ENCODE results near the gene CYB5D1.

The CYB5D1 gene

DNA sequence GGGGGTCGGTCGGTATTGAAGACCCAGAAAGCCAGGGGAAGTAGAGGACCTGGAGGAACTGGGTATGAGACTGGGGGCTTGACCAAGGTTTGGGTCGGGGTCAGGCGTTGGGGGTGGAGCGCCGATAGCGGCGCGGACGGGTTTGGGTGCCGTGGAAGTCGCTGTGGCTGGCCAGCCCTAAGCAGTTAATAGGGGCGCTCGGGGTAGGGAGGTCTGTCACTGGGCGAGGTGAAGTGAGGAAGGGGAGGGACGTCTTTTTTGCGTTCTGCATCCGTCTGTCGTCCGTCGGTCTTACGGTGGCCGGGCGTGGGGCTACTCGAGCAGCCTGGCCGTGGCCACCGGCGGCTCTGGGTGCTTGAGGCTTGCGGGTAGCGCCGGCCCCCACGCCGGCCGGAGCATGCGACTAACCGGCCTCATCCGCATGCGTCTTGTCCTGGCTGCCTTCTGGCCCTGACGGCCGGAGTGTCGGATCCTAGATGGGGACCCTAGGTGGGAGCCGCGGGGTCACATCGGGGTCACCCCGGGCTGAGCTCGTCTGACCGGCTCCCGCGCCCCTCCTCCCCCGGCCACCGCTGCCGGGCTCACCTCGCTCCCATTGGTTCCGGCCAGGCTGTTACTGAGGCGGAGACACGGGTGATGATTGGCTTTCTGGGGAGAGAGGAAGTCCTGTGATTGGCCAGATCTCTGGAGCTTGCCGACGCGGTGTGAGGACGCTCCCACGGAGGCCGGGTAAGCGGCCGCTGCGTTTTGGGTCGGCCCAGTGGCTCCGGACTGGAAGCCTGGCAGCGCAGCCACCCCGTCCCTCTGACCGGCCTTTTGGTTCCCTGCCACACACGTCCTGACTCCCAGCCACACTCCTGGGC, 13.3 kb upstream of the CYB5D1 start:
- peak; percentile 61 for DNase-seq (ENCODE audit: low read depth)

DNA sequence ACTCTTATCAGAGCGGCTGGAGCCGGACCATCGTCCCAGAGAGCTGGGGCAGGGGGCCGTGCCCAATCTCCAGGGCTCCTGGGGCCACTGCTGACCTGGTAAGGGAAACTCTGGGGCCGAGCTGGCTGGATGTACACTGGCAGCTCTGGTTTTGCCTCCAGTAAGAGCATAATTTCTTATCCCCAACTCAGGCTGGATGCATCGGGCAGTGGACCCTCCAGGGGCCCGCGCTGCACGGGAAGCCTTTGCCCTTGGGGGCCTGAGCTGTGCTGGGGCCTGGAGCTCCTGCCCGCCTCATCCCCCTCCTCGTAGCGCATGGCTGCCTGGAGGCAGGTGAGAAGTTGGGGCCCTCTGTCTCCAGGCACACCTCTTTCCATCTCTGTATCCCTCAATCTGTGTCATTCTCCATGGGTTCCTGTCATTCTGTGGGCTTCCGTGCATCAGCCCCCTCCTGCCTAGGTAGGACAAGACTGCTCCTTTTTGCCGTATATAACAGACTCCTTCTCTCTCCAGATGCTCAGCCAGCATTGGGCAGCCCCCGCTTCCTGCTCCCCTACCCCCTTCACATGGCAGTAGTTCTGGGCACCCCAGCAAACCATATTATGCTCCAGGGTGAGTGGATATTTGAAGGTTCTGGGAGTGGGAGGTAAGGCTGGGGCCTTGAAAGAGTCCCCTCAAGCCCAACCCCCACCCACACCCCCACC, 12.3 kb upstream of the CYB5D1 start:
- no peak for DNase-seq (ENCODE audit: low read depth)

DNA sequence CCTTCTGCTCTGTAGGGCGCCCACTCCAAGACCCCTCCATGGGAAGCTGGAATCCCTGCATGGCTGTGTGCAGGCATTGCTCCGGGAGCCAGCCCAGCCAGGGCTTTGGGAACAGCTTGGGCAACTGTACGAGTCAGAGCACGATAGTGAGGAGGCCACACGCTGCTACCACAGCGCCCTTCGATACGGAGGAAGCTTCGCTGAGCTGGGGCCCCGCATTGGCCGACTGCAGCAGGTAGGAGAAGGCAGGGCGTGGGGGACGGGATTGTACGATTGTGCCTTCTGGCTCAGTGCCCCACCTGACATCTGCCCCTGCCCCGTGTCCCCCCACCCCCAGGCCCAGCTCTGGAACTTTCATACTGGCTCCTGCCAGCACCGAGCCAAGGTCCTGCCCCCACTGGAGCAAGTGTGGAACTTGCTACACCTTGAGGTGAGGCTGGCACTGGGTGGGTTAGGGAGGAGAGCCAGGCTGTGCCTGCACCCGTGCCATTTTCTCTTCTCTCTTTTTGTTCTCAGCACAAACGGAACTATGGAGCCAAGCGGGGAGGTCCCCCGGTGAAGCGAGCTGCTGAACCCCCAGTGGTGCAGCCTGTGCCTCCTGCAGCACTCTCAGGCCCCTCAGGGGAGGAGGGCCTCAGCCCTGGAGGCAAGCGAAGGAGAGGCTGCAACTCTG, 11.6 kb upstream of the CYB5D1 start:
- DNase-seq (ENCODE audit: low read depth), result no peak

DNA sequence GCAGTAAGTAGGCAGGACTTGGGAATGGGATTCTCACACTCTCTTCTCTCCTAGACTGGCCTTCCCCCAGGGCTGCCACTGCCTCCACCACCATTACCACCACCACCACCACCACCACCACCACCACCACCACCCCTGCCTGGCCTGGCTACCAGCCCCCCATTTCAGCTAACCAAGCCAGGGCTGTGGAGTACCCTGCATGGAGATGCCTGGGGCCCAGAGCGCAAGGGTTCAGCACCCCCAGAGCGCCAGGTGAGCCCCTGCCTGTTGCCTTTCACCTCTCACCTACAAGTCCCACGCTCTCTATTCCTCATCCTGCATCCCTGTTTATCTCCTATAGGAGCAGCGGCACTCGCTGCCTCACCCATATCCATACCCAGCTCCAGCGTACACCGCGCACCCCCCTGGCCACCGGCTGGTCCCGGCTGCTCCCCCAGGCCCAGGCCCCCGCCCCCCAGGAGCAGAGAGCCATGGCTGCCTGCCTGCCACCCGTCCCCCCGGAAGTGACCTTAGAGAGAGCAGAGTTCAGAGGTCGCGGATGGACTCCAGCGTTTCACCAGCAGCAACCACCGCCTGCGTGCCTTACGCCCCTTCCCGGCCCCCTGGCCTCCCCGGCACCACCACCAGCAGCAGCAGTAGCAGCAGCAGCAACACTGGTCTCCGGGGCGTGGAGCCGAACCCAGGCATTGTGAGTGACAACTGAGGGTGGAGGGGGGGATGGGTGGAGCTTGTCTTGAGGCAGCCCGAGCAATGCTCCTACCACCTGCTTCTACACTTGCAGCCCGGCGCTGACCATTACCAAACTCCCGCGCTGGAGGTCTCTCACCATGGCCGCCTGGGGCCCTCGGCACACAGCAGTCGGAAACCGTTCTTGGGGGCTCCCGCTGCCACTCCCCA, 10.8 kb upstream of the CYB5D1 start:
- DNase-seq (ENCODE audit: low read depth), result no peak

DNA sequence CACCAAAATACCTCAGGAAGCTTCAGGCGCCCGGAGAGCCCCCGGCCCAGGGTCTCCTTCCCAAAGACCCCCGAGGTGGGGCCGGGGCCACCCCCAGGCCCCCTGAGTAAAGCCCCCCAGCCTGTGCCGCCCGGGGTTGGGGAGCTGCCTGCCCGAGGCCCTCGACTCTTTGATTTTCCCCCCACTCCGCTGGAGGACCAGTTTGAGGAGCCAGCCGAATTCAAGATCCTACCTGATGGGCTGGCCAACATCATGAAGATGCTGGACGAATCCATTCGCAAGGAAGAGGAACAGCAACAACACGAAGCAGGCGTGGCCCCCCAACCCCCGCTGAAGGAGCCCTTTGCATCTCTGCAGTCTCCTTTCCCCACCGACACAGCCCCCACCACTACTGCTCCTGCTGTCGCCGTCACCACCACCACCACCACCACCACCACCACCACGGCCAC, 9.6 kb upstream of the CYB5D1 start:
- no peak for DNase-seq (ENCODE audit: low read depth)

DNA sequence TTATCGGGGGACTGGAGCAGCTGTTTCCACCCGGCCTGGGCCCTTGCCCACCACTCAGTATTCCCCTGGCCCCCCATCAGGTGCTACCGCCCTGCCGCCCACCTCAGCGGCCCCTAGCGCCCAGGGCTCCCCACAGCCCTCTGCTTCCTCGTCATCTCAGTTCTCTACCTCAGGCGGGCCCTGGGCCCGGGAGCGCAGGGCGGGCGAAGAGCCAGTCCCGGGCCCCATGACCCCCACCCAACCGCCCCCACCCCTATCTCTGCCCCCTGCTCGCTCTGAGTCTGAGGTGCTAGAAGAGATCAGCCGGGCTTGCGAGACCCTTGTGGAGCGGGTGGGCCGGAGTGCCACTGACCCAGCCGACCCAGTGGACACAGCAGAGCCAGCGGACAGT, 9.1 kb upstream of the CYB5D1 start:
- DNase-seq (ENCODE audit: low read depth), result no peak

DNA sequence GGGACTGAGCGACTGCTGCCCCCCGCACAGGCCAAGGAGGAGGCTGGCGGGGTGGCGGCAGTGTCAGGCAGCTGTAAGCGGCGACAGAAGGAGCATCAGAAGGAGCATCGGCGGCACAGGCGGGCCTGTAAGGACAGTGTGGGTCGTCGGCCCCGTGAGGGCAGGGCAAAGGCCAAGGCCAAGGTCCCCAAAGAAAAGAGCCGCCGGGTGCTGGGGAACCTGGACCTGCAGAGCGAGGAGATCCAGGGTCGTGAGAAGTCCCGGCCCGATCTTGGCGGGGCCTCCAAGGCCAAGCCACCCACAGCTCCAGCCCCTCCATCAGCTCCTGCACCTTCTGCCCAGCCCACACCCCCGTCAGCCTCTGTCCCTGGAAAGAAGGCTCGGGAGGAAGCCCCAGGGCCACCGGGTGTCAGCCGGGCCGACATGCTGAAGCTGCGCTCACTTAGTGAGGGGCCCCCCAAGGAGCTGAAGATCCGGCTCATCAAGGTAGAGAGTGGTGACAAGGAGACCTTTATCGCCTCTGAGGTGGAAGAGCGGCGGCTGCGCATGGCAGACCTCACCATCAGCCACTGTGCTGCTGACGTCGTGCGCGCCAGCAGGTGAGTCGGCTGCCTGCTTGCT, 8.6 kb upstream of the CYB5D1 start:
- DNase-seq (ENCODE audit: low read depth), result no peak

DNA sequence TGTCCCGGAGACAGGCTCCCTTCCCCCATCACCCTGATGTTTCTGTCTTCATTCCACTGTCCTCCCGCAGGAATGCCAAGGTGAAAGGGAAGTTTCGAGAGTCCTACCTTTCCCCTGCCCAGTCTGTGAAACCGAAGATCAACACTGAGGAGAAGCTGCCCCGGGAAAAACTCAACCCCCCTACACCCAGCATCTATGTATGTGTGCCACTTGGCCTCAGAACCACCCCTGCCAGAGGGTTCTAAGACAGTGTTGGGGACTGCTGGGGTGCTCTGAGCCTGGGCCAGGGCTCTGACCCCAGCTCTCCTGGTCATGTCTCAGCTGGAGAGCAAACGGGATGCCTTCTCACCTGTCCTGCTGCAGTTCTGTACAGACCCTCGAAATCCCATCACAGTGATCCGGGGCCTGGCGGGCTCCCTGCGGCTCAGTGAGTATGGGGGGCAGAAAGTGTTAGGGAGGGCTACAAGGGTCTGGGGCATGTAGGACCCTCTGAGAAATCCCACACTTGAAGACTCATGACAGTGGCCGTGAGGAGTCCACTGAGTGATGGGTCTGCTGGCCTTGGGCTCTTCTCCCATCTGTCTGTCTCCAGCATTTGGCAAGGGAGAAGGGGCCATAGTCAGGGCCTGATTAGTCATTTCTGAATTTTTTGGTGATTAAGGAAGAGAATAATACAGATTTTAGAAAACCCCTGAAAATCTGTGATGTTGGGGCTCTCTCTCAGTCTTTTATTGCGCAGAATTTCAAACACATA, 7.9 kb upstream of the CYB5D1 start:
- no peak for DNase-seq (ENCODE audit: low read depth)

DNA sequence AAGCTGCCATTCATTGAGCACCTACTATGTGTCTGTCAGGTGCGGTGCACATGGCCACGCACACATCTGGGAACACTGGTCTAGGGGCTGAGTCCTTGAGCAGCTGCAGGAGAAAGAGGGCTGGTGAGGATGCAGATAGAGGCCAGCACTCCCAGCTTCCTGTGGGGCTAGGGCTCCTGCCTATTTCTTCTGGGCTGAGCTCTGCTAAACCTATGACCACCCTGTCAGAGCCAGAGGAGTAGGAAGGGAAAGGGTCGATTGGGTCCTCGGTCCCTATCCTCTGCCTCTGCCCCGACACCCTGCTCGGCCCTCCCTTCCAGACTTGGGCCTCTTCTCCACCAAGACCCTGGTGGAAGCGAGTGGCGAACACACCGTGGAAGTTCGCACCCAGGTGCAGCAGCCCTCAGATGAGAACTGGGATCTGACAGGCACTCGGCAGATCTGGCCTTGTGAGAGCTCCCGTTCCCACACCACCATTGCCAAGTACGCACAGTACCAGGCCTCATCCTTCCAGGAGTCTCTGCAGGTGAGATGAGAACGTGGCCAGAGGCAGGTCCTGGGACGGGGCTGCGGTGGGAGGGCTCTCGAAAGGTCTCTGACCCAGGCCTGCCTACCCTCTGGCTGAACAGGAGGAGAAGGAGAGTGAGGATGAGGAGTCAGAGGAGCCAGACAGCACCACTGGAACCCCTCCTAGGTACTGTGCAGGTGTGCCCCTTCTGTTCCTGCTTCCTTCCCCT, 6.9 kb upstream of the CYB5D1 start:
- no peak for DNase-seq (ENCODE audit: low read depth)

DNA sequence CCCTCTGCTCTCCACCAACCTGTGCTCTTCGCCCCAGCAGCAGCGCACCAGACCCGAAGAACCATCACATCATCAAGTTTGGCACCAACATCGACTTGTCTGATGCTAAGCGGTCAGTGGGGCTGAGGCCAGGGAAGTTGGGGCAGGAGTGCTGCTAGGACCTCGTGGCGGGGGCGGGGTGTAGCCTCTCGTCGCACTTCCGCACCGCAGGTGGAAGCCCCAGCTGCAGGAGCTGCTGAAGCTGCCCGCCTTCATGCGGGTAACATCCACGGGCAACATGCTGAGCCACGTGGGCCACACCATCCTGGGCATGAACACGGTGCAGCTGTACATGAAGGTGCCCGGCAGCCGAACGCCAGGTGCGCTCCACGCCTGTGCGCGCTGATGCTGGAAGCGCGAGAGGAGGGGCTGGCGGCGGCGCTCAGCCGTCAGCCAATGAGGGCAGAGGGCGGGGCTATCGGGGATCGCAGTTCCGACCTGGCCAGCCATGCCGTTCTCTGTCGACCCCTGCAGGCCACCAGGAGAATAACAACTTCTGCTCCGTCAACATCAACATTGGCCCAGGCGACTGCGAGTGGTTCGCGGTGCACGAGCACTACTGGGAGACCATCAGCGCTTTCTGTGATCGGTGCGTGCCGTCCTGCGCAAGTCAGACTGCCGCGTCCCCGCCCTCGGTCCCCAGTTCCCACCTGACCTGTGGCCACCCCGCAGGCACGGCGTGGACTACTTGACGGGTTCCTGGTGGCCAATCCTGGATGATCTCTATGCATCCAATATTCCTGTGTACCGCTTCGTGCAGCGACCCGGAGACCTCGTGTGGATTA, 6.2 kb upstream of the CYB5D1 start:
- peak; percentile 90 for DNase-seq (ENCODE audit: low read depth)

DNA sequence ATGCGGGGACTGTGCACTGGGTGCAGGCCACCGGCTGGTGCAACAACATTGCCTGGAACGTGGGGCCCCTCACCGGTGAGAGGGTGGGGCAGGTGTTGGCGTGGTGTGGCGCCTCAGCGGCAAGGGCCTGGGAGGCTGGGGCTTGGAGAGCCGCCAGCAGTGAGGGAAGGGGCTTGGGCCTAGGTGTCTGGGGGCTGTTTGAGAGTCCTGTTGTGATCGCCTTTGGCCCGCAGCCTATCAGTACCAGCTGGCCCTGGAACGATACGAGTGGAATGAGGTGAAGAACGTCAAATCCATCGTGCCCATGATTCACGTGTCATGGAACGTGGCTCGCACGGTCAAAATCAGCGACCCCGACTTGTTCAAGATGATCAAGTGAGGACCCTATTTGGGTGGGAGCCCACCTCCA, 5.5 kb upstream of the CYB5D1 start:
- DNase-seq (ENCODE audit: low read depth), result no peak

DNA sequence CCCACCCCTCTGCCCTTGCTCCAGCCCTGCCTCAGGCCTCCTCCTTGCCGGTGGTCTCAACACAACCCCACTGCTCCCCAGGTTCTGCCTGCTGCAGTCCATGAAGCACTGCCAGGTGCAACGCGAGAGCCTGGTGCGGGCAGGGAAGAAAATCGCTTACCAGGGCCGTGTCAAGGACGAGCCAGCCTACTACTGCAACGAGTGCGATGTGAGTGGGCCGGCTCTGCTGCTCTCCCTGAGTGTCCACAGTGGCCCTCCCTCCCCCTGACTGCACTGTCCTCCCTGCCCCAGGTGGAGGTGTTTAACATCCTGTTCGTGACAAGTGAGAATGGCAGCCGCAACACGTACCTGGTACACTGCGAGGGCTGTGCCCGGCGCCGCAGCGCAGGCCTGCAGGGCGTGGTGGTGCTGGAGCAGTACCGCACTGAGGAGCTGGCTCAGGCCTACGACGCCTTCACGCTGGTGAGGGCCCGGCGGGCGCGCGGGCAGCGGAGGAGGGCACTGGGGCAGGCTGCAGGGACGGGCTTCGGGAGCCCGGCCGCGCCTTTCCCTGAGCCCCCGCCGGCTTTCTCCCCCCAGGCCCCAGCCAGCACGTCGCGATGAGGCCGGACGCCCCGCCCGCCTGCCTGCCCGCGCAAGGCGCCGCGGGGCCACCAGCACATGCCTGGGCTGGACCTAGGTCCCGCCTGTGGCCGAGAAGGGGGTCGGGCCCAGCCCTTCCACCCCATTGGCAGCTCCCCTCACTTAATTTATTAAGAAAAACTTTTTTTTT, 4.7 kb upstream of the CYB5D1 start:
- no peak for DNase-seq (ENCODE audit: low read depth)

DNA sequence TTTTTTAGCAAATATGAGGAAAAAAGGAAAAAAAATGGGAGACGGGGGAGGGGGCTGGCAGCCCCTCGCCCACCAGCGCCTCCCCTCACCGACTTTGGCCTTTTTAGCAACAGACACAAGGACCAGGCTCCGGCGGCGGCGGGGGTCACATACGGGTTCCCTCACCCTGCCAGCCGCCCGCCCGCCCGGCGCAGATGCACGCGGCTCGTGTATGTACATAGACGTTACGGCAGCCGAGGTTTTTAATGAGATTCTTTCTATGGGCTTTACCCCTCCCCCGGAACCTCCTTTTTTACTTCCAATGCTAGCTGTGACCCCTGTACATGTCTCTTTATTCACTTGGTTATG, 4.1 kb upstream of the CYB5D1 start:
- no peak for DNase-seq (ENCODE audit: low read depth)

DNA sequence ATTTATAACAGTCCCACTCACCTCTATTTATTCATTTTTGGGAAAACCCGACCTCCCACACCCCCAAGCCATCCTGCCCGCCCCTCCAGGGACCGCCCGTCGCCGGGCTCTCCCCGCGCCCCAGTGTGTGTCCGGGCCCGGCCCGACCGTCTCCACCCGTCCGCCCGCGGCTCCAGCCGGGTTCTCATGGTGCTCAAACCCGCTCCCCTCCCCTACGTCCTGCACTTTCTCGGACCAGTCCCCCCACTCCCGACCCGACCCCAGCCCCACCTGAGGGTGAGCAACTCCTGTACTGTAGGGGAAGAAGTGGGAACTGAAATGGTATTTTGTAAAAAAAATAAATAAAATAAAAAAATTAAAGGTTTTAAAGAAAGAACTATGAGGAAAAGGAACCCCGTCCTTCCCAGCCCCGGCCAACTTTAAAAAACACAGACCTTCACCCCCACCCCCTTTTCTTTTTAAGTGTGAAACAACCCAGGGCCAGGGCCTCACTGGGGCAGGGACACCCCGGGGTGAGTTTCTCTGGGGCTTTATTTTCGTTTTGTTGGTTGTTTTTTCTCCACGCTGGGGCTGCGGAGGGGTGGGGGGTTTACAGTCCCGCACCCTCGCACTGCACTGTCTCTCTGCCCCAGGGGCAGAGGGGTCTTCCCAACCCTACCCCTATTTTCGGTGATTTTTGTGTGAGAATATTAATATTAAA, 3.6 kb upstream of the CYB5D1 start:
- DNase-seq (ENCODE audit: low read depth), result no peak

DNA sequence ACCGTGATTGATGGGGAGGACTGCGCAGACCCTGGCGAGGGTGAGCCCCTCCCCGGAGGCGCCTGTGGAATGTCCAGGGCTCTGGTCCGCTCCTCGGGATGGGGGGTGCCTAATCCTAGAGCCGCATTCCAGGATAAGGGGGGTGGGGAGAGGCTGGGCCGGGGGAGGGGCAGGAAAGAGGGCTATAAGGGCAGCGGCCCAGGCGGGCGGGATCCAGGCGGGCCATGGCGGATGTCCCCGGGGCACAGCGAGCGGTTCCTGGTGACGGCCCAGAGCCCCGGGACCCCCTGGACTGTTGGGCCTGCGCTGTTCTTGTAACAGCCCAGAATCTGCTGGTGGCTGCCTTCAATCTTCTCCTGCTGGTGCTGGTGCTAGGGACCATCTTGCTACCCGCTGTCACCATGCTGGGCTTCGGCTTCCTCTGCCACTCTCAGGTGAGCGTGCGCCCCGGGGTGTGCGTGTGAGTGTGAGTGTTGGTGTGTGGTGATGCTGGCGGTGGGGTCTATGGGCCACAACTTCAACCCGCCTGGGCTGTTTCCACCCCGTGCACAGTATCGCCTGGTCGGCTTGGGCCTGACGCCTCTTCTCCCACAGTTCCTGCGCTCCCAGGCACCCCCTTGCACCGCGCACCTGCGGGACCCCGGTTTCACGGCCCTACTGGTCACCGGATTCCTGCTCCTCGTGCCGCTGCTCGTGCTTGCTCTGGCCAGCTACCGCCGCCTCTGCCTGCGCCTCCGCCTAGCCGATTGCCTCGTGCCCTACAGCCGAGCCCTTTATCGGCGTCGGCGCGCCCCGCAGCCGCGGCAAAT, 2.7 kb upstream of the CYB5D1 start, which contains the start of gene TMEM88:
TMEM88 (plus strand) TSS at position 216 of the 809 bp plus-strand sequence; CDS start at position 225, 9 bp downstream.
- DNase-seq (ENCODE audit: low read depth), result no peak

DNA sequence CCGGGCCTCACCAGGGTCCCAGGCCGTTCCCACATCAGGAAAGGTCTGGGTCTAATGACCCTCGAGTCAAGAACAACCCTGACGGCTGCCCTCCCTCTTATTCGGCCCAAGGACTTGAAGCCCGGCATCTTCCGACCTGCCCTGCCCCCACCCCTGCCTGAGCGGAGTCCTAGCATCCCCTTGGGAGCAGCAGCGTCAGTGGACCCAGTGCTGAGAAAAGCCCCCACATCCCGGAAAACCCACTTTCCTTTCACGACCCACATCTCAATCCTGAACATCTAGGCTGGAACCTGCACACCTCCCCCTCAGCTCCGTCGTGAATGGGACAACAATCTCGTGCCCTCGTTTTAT, 2.2 kb upstream of the CYB5D1 start:
- DNase-seq (ENCODE audit: low read depth), result no peak
